GM12801 (cell line): ENCODE data around the gene HEPH.

ENCODE experiments used
- CTCF ChIP-seq: IDR thresholded peaks from one replicate; pipeline ENCODE4 v1.5.1; 2011; ENCODE audit warnings: control low read depth; ENCODE audit not compliant: insufficient read length; ENCODE audit errors: extremely low read depth

HEPH gene

GRCh38 chrX:66233209-66233608 is 69.2 kb downstream of the HEPH start:
- TF ChIP-seq CTCF, result no peak

DNA sequence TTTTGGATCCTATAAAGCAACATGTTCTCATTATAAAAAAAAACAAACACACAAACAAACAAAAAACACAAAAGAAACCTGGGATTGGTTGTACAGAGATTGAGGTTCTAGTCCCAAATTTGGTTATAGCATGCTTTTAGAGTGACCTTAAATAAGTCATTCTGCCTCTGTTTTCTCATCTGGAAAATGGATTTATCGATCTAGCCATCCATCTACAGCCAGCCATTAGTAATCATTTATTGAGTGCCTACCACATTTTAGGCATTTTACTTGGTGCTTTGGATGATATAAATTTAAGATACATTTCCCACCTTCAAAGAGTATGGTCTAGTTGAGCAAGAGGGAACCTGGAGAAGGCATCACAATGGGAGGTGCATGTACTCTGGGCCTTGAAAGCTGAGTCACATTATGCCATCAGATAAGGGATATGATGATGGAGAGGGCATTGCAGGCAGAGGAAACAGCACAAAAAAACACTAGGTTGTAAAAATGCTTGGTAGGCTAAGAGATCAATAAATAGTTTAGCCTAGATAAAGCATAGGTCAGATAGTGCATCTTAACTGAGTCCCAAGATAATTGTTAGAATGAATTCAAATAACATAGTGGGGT is 91.4 kb downstream of the HEPH start:
- TF ChIP-seq CTCF, result no peak

DNA sequence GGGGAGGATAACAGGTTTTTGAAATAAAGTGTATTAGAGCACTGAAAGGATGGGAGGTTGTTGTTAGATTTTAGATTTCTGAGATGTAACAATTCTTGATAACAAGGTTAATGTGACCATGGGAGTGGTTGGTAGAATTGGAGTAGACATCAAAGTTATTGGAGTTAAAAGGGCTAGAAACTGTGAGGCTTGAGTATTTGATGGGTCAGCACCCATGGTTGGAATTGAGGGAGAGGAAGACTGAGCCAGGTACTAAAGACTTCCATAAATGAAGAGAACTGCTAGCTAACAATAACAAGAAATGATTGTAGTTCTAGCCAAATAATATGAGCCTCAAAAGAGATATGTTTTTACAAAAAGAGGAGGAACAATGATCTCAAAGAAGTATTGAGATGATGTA is 98.8 kb downstream of the HEPH start:
- TF ChIP-seq CTCF, result no peak
